NCI-H2196 treated with DMSO at 0.1 percent for 48 hours (cell line): ENCODE measurements around the gene SERTAD1.
"Not testable (repeated sequence)": the region's sequence is repeated elsewhere in the genome, so short reads cannot be mapped to it uniquely, and the experiment has no call there.

ENCODE experiments used
- DNase-seq: peaks from one replicate; lab custom pipeline; 2025; ENCODE audit not compliant: unreplicated experiment; lab: John Stamatoyannopoulos, UW

SERTAD1 gene, protein sequence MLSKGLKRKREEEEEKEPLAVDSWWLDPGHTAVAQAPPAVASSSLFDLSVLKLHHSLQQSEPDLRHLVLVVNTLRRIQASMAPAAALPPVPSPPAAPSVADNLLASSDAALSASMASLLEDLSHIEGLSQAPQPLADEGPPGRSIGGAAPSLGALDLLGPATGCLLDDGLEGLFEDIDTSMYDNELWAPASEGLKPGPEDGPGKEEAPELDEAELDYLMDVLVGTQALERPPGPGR

DNA sequence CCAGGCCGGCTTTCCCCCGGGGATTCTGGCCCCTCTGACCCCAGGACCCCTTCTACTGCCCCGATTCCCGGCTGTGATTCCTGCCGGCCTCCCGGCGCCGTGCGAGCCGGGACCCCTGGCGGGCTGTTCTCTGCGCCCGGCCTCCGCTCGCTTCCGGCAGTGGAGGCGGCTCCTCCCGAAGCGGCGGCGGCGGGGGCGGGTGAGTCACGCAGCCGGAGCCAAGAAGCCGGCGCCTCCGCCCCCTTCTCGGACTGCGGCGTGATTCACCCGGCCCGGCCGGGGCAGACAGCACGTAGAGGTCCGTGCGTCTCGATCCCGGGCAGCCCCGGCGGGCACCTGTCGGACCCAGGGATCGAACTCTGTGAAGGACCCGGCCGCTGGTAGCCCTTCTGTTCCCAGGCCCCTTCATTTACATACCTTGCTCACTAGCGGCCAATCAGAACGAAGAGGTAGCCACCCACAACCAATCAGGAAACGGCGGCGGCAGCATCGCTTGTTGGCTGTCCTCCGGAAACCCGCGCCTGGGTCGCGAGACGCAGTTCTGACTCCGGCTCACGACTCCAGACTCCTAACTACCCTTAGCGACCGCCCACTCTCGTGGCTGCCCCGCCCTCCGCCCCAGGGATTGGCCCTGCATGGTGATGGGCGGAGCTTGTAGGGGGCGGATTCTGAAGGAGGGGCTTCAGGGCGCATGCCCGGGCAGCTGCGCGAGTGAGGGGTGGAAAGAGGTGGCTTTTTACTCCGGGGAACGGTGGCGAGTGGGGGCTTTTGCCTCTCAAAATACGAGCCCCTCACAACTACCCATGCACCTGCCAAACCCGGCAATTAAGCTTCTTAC is at the start of gene SERTAD1:
SERTAD1 (minus strand) TSS at position 543 of the 838 bp plus-strand sequence. CDS start 2,446 bp downstream, outside the sequence.
- peak; percentile 99 for DNase-seq

DNA sequence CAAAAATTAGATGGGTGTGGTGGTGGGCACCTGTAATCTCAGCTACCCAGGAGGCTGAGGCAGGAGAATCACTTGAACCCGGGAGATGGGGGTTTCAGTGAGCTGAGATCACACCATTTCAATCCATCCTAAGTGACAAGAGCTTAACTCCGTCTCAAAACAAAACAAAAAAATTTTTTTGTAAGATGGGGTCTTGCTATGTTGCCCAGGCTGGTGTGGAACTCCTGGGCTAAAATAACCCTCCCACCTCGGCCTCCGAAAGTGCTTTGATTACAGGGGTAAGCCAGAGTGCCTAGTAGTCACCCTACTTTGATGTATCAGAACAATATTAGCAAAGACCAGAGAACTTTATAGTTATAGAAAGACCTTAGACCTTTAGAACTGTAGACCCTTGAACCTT is 48.9 kb upstream of the SERTAD1 start:
- no peak for DNase-seq

DNA sequence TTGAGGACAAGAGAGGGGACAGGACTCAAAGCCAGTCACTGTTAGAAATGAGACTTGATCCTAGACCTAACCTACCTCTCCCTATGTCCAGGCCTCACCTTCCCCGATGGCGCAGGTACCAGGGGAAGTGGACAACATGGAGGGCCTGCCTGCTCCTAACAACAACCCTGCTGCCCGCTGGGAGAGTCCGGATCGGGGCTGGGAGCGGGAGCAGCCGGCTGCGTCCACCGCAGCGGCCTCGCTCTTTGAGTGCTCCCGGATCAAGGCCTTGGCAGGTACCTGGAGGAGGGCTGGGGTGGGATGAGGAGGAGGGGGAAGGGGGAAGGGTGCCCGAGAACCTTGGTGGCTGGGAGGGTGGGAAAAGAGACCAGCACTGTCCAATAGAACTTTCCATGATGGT is 46.7 kb upstream of the SERTAD1 start:
- DNase-seq, result no peak

DNA sequence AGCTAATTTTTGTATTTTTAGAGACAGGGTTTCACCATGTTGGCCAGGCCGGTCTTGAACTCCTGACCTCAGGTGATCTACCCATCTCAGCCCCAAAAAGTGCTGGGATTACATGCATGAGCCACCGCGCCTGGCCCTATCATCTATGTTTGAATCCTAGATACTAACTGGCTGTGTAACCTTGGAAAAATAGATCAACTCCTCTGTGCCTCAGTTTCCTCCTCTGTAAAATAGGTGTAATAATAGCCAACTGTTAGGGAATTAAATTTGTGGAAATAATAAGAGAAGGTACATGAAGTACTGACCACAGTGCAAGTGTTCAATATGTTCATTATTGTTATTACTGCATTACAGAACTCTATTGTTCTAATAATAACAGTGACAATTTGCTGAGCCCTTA is 45.3 kb upstream of the SERTAD1 start:
- DNase-seq, result no peak

DNA sequence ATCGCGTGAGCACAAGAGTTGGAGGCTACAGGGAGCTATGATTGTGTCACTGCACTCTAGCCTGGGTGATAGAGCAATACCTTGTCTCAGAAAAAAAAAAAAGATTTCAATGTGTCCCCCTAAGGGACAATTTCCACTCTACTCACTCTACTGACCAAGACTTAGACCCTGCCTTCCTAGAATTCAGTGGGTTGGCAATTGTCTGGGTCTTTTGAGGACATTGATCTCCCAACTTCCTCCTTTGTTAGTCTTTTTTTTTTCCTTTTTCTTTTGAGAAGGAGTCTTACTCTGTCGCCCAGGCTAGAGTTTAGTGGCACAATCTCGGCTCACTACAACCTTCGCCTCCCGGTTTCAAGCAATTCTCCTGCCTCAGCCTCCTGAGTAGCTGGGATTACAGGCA is 43.2 kb upstream of the SERTAD1 start:
- no peak for DNase-seq

DNA sequence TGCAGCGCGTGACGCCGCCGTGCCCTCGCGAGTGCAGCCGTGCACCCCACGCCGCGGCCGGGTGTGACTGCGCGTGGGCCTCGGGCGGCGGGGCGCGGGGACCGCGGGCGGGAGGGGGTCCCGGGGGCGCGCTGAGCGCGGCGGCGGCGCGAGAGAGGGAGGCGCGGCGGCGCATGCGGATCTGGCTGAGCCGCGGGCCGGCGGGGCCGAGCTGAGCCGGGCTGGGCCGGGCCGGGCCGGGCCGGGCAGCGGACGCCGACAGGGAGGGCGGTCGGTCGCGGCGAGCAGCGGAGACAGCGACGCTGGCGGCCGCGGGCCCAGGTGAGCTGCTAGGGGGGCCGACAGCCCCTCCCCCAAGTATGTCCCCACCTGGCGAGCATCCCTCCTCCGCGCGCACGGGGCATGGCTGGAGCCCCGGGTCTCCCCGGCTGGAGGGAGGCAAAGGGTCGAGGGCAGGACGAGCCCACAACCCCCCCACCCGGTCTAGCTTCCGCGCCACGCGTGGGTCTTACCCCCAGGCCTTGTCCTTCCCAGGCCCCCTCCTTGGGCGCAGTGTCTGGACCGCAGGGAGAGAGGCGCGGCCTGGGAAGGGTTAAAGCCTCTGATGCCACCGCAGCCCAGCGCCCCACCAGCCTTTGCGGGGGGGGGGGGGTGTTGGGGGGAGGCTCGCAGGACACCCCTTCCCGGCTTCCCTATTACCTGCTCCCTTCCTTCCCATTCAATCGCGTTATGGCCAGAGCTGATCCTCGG is 41.4 kb upstream of the SERTAD1 start, which contains the start of gene SPTBN4:
SPTBN4 (plus strand) TSS at position 17 of the 750 bp plus-strand sequence. CDS start 5,621 bp downstream, outside the sequence.
- DNase-seq, result no peak

DNA sequence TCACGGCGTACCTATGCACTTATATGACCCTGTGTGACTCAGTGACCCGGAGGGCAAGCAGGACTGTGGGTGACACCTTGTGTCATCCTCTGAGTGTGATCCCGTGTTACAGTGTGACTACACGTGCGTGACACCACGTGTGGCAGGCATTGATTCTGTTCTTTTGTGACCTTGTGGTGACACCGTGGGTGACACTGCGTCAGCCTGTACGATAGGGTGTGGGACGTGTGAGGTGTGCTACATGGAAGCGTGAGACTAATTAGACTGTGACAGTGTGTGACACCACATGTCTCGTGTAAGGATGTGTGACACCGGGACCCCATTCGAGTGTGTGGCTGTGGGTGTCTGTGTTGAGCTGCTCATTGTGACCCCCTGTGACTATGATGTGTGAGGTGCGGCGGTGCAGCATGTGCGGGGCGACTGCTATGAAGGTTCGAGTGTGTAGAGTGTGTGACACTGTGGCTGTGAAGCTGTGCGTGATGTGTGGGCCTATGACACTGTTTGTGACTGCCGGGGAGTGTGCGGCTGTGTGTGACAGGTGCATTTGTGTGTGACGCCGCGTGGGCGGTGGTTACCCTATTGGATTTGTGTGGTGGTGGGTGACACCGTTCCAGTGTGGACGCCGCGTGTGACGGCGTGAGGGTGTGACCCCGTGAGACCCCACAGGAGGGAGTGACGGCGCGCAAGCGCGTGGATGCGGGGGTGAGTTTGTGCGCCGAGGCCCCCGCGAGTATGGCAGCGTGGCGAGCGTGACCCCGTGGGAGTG is 40.6 kb upstream of the SERTAD1 start:
- no peak for DNase-seq

DNA sequence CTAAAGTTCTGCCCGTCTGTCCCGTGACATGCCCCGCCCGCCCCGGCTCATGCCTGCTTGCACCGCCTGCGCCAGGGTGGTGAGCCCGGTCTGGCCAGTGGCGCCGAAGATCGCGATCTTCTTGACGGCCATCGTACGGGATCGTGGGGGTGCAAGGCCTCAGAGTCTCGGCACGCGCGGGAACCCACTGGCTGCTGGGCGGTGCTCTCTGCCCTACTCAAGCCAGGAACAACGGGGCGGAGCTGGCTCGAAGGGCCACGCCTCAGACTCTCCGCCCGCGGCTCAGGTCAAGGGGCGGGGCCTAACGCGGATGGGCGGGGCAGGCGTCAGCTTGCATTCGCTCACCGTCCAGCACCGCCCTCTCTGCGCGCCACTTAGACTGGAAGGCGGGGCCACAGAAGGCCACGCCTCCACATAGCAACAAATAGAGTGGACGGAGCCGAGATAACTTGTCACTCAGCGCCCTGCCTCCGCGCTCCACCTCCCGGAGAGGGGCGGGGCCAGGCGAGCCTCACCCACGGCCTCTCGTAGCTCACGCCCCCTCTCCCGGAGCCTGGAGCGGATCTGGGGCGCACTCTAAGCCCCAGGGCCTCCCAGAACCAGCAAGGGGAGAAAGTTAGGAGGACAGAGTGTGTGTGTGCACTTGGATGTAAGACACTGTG is 39.9 kb upstream of the SERTAD1 start, which contains the start of gene BLVRB:
BLVRB (minus strand) TSS at position 189 of the 662 bp plus-strand sequence; CDS start at position 132, 57 bp downstream.
- DNase-seq, result peak; percentile 95

DNA sequence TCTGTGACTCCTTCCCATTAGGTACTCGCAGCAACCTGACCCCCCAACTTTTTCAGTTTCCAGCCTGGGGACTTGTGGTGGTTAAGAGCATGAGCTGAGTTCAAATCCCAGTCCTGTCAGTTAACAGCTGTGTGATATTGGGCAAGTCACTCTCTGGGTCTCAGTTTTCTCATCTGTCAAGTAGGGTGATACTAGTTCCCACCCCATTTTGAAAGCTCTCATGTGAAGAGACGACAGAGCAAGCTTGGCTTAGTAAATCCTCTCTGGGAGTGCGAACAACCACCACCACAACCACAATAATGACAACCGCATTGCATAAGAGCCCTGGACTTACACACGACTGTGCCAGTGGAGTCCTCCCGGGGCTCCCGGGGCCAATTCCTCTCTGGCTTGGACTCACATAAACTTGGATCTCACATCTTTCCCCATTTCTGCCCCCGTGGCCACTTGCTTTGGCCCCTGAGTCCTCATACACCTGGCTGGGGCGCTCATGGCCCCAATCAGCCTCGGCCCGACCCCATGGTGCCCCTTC is 39.3 kb upstream of the SERTAD1 start:
- DNase-seq, result no peak

DNA sequence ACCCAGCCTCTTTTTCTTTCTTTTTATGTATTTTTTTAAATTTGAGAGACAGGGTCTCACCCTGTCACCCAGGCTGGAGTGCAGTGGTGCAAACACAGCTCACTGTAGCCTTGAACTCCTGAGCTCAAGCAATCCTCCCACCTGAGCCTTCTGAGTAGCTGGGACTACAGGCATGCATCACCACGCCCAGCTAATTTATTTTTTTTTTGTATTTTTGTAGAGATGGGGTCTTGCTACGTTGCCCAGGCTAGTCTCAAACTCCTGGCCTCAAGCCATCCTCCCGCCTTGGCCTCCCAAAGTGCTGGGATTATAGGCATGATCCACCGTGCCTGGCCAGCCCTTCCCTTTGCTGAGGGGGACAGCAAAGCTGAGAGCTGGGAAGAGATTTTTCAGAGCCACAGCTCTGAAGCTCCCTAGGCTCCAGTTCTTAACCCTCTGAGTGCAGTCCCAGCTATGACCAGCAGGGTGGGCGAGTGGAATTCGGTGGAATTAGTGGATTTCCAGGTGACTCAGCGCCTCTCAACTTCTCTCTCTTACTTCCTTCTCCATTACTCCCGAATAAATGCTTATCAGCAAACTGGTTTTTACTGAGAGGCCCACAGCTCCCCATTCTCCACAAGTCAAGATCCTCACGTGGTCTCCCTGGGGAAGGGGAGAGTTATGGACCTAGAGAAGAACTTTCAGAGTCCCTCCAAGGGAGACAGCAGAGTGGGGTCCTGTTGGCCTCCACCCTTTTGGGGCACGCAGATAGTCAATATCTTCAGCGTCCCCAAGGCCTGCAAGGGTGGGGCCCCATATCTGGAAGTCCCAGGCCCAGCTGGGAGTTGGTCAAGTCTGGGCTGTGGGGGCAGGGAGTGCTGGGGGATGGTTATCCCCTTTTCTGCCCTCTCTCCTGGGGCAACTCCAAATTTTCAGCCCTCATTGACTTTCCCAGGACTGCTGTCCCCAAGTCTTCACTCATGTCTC is 38.5 kb upstream of the SERTAD1 start:
- peak; percentile 55 for DNase-seq

DNA sequence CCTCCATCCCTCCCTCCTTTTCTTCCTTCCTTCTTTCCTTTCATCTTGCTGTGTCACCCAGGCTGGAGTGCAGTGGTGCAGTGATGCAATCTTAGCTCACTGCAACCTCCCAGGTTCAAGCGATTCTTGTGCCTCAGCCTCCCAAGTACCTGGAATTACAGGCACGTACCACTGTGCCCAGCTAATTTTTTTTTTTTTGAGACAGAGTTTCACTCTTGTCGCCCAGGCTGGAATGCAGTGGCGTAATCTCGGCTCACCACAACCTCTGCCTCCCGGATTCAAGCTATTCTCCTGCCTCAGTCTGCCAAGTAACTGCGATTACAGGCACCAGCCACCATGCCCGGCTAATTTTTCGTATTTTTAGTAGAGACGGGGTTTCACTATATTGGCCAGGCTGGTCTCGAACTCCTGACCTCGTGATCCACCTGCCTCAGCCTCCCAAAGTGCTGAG is 37.8 kb upstream of the SERTAD1 start:
- not testable (repeated sequence) for DNase-seq

DNA sequence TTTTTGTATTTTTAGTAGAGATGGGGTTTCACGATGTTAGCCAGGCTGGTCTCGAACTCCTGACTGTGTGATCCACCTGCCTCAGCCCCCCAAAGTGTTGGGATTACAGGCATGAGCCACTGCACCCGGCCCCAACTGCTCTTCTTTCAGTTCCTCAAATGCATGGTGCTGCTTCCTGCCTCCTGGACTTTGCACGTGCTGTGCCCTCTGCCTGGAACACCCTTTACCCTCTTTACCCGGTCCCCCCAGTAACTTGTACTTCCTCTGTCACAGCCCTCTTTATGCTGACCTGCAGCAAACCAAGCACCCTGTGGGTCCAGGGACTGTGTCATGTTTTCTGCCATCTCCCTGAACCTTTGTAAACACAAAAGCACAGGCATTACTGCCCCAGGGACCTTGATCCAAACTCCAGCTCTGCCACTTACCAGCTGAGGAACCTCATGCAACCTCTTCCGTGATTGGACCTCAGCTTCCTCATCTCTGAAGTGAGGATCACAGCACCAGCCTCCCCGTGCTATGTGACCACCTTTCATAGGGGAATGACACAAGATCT is 36.0 kb upstream of the SERTAD1 start:
- no peak for DNase-seq

DNA sequence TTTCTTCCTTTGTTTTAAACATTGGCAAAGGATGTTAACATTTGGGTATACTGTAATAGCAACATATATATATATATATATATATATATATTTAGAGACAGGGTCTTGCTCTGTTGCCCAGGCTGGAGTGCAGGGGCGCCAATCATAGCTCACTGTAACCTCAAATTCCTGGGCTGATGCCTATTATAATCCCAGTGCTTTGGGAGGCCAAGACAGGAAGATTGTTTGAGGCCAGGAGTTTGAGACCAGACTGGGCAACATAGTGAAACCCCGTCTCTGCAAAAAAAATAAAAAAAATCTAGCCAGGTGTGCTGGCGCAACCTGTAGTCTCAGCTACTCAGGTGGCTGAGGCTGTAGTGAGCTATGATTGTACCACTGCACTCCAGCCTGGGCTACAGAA is 34.4 kb upstream of the SERTAD1 start:
- DNase-seq, result no peak

DNA sequence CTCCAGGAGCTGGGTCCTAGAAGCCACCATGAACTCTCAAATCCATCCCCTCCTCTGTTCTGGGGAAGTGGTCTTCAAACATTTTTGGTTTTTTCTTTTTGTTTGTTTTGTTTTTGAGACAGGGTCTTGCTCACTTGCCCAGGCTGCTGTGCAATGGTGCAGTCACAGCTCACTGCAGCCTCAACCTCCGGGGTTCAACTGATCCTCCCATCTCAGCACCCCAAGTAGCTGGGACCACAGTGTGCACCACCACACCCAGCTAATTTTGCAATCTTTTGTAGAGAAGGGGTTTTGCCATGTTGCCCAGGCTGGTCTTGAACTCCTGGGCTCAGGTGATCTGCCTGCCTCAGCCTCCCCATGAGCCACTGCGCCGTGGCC is 32.8 kb upstream of the SERTAD1 start:
- DNase-seq, result no peak

DNA sequence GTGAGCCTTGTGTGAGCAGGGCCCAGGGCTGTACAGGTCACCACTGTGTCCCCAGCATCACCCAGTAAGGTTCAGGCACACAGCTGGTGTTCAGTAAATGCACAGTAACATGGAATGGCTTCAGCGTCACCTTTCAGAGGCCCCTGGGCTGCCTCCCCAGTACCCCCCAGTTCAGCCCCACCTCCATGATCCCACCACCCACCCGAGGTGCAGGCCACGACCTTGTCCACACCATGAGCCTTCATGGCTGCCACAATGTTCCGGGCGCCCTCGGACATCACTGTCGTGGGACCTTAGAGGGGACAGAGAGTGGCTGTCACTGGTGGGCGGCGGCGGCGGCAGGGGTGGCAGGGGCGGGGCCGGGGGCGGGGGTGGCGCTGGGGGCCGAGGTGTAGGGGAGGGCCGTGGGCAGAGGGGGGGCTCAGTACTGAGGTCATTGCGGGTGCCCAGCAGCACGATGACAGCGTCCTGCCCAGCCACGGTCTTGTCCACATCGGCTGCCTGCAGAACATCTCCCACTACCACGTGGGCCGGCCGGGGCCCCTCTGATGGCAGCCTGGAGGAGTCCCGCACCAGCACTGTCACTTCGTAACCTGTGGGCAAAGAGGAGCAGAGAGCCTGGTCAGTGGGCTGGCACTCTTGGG is 32.3 kb upstream of the SERTAD1 start:
- no peak for DNase-seq

DNA sequence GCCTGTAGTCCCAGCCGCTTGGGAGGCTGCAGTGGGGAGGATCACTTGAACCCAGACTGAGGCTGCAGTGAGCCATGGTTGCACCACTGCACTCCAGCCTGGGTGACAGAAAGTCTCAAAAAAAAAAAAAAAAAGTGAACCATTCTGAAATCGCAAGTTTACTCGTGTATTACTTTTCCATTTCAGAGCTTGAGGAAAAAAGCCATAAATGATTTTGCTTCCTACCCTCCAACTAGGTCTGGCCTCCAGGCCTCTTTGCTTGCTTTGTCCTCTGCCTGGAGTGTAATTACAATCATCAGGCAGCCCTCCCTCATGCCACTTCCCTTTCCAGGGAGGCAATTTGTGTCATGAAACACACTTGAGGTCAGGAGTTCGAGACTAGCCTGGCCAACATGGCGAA is 31.3 kb upstream of the SERTAD1 start:
- no peak for DNase-seq

DNA sequence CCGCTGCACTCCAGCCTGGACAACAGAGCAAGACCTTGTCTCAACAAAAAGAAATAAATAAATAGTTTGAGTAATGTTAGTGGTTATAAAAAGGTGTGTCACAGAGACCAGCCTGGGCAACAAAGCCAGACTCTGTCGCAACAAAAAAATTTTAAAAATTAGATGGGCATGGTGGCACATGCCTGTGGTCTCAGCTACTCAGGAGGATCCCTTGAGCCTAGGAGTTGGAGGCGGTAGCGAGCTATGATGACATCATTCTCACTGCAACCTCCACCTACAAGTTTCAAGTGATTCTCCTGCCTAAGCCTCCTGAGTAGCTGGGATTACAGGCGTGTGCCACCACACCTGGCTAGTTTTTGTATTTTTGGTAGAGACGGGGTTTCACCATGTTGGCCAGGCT is 28.2 kb upstream of the SERTAD1 start:
- DNase-seq, result not testable (repeated sequence)

DNA sequence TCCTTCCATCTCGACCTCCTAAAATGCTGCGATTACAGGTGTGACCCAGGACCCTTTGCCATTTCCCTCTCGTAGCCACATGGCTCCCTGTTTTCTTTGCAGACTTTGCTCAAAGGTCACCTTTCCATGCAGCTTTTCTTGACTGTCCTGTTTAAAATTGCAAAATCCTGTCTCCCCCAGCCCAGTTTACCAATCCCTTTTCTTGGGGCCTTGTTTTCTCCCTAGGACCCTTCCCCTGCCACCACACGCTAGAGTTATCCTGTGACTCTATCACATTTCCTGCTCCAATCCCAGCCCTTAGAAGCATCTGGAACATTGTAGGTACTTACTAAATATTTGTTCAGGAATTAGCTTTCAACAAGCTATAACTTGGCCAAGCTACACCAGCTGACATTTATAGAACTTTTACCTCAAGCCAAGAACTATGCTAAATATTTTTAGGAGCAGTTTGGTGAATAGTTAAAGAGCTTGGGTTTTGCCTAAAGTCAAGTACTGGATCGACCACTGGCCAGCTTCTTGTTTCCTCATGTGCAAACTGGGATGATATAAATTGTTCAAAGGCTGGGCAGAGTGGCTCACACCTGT is 27.5 kb upstream of the SERTAD1 start:
- no peak for DNase-seq
